HG03469 (cell line): ENCODE data around the gene MTRF1L.
A peak's percentile ranks its signal among the peaks of the same experiment; 100 is the strongest.
"Not testable (repeated sequence)": the region's sequence is repeated elsewhere in the genome, so short reads cannot be mapped to it uniquely, and the experiment has no call there.

Experiments
- ATAC-seq: cut with Tn5 transposase; IDR thresholded peaks from one replicate; pipeline ENCODE4 v1.9.1; 2021; ENCODE audit warnings: mild to moderate bottlenecking, moderate library complexity, moderate number of reproducible peaks; ENCODE audit not compliant: unreplicated experiment

MTRF1L gene

DNA sequence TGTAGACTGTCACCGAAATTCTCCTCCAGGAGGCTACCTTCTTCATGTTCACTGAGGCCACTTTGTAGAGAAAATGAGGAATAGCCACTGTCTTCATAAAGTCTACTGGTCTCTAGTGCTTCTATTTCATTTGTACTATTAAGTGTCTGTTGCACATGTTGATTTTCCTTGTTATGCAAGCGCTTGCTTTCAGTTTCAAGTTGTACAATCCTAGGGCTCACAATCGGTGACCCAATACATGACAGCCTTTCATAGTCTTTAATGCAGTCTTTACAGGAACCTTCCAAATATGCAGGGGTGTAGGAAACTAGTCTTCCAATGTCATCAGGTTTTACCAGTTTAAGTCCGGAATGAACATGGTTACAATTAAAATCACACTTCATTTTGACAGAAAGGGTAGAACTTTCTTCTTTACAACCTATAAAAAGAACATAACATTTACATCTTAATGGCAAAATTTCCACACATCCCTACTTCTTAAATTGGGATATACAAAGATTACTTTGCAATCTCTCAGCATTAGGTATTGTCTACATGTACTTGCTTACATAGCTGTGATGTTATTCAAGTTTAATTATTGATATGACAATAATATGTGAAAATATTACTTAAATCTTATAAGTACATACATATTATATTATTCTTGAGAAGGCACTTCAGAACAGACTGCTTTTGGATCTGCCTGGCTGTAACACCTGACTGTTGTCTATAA is 27.1 kb downstream of the MTRF1L start:
- ATAC-seq = no peak

DNA sequence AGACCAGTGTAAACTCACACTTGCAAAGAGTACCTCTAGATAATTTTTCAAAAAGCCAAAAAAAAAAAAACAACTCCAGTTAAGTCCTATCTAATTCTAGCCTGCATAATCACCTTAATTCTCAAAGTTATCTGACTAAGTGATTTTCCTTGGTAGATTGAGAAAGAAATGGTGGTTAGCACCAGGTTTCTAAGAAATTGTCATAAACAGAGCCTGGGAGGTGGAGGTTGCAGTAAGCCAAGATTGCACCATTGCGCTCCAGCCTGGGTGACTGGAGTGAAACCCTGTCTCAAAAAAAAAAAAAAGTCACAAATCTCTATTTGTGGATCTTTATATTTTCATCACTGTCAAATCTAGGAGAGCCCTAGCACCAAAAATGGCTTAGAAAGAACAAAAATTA is 28.6 kb downstream of the MTRF1L start:
- no peak for ATAC-seq

DNA sequence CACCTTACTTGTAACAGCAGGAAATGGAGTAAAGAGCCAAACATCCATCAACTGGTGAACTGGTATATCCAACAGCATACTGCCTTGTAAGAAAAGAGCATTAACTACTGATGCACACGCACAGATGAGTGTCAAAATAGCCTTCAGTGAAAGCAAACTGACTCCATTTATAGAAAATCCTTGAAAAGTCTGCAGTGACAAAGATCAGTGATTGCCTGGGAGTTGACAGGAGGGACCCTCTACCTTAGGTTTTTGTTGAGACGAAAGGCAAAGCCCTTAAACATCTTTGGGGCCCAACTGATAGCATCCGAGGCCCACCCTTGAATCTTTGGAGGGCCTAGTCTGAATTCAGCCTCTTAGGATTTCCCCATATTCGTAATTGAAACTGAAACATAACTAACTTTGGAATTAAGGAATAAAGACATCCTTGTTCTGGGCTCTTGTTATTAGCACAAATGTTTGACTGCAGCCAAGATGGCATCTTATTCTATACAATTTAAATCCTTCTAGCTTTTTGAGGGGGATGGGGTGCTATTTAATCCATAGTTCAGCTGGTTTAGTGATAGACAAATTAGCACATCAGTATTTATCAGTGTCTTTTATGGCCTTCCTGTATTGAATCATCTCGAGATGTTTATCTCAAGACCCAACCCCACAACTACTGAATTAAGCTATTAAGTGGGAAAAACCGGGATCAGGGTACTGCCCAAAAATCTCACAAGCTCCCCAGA is 32.7 kb downstream of the MTRF1L start:
- ATAC-seq = no peak

DNA sequence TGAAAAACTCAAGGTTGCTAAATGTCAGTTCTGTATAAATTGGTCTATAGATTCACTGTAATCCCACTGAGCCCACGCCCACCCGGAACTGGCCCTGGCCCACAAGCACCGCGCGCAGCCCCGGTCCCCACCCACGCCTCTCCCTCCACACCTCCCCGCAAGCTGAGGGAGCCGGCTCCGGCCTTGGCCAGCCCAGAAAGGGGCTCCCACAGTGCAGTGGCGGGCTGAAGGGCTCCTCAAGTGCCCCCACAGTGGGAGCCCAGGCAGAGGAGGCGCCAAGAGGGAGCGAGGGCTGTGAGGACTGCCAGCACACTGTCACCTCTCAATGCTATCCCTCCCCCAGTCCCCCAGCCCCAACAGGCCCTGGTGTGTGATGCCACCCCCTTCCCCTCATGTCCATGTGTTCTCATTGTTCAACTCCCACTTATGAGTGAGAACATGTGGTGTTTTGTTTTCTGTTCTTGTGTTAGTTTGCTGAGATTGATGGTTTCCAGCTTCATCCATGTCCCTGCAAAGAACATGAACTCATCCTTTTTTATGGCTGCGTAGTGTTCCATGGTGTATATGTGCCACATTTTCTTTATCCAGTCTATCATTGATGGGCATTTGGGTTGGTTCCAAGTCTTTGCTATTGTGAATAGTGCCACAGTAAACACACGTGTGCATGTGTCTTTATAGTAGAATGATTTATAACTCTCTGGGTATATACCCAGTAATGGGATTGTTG is 36.2 kb downstream of the MTRF1L start:
- ATAC-seq = not testable (repeated sequence)

DNA sequence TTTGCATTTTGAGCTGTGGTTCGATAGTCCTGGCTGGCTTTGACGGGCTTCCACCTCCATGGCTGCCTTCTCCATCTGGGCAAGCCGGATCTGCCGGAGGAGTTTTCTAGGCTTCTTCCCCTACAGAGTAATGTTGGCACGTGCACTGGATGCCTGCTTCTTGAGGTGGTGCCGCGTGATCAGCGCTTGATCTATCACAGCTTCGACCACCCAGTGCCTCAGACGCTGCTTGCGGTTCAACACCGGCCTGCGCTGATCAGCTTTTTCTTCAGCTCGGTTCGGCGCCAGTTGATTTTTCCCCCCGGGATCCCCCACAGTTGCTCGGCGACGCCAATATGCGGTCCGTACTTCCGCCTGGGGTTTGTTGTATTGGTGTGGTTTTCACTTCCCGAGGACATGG is 43.2 kb downstream of the MTRF1L start:
- no peak for ATAC-seq

DNA sequence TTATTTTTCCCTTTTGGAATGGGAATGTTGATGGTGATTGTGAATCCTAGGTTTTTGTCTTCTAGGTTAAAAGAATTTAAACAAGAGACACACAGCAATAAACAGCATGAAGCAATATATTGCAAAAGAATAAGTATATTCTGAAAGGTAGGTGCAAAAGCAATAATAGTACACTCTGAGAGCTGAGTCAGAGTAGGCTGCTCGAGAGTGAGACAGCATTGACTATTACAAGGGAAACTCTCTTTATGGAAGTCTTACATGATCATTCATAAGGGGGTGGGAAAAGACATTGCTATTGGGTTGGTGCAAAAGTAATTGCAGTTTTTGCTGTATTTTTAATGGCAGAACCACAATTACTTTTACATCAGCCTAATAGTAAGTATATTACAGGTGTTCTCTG is 44.7 kb downstream of the MTRF1L start:
- no peak for ATAC-seq

DNA sequence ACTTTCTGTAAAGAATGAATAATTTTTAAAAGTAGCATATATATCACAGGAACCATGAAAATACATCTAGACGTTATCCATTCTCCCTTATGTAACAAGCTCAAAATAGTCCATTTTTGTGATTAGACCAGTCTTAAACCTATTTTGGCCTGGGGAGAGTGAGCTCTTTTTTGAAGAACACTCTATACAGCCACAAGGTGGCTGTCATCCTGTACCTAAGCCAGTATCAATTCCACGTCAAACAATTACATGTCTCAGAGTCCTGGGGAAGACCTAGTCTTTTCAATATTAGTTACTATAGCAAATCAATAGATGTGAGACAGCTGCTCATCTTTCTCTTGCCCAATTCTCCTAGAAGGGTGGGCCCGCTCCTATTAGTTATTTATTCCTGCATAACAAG is 48.1 kb downstream of the MTRF1L start:
- peak; percentile 50 for ATAC-seq

DNA sequence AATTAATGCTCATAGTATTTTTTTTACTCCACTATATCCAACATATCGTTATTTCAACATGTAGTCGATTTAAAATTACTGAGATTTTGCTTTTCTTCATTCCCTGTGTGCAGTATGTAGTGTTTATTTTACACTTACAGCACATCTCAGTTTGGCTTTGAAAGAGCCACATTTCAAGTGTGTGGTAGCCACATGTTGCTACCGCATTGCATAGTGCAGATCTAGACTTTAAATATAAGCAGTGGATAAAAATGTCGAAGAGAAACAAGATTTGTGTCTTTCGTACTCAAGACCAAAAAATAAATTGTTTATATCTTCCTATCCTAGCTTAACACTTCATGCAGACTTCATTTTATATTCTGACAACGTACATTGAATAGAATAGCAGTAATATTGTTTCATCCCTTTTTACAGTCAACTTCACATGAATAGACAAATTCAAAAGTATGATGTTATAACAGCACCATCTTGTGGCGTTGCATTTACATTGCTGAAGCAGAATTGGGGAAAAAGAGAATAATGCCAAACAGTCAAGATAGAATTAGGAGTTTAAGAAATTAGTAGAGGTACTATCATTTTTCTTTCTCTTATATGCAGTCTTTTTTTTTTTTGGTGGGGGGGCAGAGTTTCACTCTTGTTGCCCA is 49.5 kb downstream of the MTRF1L start:
- ATAC-seq = no peak

DNA sequence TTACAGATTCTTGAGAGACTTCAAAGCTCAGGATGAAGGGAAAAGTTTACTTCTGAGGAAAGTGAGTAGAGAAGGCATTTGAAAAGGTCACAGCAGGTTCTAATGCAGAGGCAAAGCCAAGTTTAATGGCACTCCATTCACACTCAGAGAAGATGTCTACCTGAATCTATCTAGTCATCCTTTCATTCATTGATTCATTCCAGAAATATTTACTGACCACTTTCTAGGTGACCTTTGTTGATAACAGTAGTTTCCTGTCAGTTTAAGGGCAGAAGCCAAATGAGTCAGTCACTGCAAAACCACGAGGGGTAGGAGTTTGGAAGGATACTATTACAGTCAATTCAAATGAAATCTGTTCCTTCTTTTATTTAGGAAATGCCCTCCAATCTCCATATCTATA is 50.5 kb downstream of the MTRF1L start:
- no peak for ATAC-seq

DNA sequence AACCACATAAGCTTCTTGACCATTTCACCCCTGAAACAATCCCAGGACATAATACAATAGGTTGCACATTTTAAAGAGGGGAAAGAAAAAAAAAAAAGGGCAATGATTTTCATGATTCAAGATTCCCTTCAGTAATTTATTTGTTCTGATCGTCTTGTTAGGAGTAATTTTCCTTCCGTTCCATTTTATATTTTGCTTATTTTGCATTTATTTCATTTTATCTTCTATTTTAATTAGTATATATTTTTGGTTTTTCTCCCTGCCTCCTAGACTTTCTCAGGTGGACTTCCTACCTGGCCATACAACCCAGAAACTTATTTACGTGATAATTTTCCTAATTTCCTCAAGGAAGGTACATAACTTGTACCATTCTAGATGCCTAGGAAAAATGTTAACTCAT is 52.3 kb downstream of the MTRF1L start:
- ATAC-seq = no peak

DNA sequence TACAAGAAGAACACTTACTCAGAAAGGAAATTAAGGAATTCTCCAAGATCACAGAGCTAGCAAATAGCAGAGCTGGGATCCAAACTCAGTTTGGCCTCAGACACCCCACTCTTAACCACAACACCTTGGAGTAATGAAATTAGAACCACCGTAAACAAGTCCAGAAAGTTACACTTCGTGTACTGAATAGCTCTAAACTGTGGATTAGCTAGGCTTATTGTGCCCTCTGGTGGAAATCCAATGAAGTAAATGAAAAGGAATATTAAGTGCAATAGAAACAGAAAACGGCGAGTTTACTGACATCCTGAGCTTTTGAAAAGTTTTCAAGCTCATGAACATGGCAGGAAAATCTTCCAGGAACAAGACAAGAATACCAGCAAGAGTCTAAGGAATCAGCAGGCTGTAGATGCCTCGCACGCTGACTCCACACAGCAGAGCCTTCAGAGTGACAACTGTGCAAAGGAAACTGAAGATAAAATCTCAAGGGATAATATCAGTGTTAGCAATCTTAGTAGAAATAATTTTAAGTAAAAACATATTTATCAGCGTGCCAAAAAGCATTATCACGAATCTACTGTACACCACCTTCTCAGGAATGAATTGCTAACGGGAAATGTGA is 54.2 kb downstream of the MTRF1L start:
- ATAC-seq = peak; percentile 76

DNA sequence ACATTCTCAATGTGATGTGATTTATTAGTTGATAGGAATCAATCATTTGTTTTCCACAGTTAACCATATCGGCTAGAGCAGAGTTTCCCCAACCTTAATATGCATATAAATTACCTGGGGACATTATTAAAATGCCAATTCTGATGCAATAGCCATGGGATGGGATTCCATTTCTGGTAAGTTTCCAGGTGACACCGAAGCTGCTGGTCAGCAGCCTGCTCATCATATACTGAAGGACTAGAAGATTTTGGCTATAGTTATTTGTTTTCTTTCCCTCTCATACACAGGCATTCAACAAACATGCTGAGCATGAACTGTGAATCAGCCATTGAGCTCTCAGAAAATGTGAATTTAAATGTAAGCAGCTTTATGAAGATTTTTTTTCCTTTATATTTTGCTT is 55.5 kb downstream of the MTRF1L start:
- no peak for ATAC-seq

DNA sequence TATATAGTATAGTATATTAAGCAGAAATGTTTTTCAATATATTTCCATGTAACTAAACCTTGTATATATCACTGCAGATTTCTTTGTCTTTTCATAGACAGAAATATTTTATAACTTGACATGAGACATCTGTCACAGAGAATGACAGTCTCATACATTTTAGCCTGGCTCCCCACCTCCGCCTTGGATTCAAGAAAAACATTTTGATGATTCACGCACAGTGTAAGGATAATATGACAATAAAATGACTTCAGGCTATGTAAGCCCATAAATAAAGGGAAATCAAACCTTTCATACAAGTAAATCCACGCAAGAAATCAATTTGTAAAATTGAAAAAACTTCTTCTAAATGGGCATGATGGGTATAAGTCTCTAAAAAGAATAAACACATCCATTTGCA is 56.0 kb downstream of the MTRF1L start:
- no peak for ATAC-seq

DNA sequence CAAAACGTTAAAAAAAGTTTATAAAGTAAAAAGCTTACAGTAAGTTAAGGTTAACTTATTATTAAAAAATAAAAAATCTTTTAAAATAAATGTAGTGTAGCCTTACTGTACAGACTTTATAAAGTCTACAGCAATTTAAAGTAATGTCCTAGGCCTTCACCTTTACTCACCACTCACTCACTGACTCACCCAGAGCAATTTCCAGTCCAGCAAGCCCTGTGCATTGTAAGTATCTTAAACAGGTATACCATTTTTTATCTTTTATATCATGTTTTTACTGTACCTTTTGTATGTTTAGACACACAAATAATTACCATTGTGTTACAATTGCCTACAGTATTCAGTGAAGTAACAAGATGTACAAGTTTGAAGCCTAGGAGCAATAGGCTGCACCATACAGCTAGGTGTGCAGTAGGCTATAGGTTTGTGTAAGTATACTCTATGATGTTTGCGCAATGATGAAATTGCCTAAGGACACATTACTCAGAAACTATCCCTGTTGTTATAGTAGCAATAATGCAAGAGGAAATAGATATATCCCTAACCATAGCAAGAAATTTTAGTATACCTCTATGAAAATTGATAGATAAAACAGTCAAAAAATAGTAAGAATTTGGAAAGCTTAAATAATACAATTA is 59.1 kb downstream of the MTRF1L start:
- ATAC-seq = no peak

DNA sequence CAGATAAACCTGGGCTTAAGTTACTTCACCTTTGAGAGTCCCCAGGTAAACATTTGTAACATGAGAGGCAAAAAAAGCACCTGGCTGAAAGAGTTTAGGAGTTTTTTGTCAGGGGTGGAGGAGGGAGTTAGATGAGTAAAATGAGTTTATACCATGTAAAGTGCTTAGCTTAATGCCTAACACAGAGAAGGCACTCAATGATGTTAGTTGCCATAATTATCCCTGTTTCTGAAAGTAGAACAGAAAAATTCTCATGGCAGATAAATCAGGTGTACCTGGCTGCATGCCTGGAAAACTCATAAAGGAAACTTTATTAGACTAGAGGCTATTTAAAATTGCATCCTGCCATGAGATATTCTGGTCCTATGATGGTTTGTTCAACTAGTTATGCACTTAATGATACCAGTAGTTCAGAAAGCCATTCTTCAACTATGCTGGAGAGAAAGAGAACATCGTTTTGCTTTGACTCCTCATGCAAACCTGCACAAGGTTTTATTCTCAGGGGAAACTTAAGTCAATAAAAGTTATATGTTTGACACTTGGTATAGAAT is 60.1 kb downstream of the MTRF1L start:
- no peak for ATAC-seq

DNA sequence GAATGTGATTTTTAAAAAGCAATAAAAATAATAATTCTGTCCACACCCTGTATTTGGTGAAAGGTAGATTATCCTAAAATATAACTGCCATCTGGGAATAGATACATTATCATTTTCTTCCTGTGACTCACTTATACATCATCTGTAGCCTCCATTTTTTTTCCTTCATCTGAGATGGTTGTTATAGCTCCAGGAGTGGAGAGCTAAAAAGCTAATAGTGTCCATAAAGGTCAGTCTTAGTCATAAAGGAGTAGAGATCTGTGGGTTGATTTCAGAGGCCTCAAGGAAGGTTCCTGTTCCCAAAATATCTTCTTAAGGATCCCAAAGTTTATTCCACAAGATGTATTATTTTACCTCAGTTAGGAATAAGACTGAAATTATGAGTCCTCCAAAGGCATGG is 60.8 kb downstream of the MTRF1L start:
- no peak for ATAC-seq
